CD4-positive, alpha-beta T cell treated with Interferon gamma for 1 hour (primary cell): ENCODE data around the gene KRT26.
"Not testable (repeated sequence)": the region's sequence is repeated elsewhere in the genome, so short reads cannot be mapped to it uniquely, and the experiment has no call there.

ENCODE experiments used
- DNase-seq: peaks from one replicate; pipeline ENCODE4 v3.0.0-alpha.2; 2020

Gene KRT26, protein sequence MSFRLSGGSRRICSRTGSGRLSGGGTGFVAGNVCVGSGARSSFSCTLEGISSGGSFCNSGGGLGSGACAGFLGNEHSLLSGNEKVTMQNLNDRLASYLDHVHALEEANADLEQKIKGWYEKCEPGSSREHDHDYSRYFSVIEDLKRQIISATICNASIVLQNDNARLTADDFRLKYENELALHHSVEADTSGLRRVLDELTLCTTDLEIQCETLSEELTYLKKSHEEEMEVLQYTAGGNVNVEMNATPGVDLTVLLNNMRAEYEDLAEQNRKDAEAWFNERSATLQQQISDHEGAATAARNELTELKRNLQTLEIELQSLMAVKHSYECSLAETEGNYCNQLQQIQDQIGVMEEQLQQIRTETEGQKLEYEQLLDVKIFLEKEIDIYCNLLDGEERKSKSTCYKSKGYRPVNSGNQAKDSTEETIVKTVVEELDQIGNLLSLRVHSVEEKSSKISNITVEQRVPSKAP

GRCh38 chr17:40772101-40772500 is at the start of gene KRT26:
TSS of gene KRT26 (minus strand) at chr17:40772201. CDS start at chr17:40772113, 88 bp downstream.
- DNase-seq: no peak

DNA sequence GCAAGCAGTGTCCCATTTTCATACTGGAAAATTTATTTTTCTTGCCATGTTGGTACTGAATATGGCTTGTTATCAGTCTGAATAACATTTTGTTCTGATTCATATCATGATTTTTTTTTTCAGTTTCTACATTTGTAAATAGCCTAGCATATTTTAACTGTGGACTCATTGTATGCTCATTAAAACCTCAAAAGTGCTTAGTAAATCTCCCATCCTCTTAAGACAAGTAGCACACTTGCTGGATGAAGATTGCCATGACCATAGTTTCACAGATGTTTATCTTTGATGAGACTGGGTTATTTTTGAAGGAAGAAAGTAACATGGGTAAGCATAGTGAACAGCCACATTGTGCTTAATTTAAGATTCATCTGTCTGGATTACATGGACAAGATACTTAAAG is 49.5 kb upstream of the KRT26 start:
- DNase-seq: no peak

DNA sequence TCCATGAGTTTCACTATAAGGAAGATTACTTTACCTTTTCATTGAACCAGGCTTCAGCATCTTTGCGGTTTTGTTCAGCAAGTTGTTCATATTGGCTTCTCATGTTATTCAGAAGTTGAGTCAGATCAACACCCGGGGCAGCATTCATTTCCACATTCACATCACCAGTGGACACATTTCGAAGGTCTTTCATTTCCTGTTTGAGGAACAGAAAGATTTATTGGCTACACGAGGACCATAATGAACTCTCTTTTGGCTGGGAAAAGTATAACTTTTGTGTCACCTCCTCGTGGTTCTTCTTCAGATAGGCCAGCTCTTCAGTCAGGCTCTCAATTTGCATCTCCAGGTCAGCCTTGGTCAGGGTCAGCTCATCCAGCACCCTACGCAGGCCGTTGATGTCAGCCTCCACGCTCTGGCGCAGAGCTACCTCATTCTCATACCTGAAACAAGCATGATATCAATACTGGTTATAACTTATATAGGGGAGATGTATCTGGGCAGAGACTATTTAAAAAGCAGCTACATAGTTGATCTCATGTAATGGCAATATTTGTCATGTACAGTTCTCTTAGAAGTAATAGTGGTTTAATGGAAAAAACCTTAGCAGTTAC is 48.3 kb upstream of the KRT26 start:
- DNase-seq: no peak

GRCh38 chr17:40819528-40820125 is 47.6 kb upstream of the KRT26 start:
- DNase-seq: no peak

- peak; percentile 86 for DNase-seq
Observed at GRCh38 chr17:40818733-40819527, 46.9 kb upstream of the KRT26 start.

- no peak for DNase-seq
Observed at GRCh38 chr17:40818343-40818732, 46.3 kb upstream of the KRT26 start.

GRCh38 chr17:40817103-40817682 is 45.2 kb upstream of the KRT26 start:
- DNase-seq: no peak

DNA sequence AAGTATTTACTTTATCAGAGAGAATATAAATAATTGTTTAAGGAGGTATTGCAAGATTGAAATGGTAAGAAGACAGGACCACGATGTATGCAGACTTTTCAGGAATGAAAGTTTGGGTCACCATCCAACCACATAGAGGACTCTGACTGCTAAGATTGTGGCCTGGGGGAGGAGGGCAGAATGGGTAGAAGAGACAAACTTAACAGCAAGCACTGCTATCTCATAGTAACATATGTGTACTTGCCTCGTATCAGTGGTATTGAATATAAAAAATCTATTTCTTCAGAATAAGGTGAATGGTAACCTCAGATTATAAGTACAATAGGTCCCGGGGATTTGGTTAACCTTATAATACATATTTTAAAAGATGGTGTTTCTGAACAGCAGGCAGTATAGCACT is 44.6 kb upstream of the KRT26 start:
- no peak for DNase-seq

- no peak for DNase-seq
Observed at GRCh38 chr17:40815381-40815780, 43.4 kb upstream of the KRT26 start.

- not testable (repeated sequence) for DNase-seq
Observed at GRCh38 chr17:40814657-40815056, 42.7 kb upstream of the KRT26 start.

- no peak for DNase-seq
Observed at GRCh38 chr17:40813804-40814203, 41.8 kb upstream of the KRT26 start.

DNA sequence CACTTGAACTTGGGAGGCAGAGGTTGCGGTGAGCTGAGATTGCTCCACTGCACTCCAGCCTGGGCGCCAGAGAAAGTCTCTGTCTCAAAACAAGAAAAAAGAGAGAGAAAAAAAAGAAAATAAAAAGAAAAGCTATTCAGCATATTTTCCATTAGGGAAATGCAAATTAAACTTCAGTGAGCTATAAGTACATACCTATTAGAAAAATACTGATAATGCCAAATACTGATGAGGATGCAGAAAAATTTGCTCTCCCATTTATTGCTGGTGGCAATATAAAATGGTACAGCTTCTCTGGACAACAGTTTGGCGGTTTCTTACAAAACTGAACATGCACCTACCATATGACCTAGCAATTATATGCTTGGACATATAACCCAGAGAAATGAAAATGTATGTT is 40.6 kb upstream of the KRT26 start:
- no peak for DNase-seq

GRCh38 chr17:40810494-40810893 is 38.5 kb upstream of the KRT26 start:
- no peak for DNase-seq

DNA sequence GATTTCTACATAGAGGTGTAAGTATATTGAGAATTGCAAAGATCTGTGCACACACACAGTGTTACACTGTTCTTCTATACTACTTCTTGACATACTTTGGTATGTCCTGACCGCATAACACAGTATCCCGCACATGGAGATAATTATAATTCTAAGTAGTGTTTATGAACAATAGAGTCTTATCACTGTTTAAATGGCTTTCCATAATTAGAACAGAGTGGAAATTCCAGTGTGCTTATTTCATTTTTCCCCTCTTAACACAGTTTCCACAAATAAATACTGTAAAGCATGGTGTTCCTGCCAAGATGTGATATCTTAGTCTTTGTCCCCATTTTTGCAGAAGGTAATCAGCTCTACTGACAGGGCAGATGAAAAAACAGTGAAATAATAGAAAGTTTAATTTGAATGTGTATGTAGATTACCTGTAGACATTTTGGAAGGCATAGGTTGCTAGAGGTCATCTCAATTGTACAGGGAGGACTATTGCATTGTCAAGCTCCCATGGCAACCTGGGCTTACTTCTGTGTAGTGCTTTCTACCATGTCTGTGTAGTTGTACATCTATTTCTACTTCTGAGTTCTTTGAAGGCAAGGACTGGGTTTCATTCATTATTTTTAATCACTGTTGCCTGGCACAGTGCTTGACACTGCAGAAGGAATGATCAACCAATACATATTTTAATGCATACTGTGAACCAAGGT is 37.9 kb upstream of the KRT26 start:
- no peak for DNase-seq

GRCh38 chr17:40806131-40806530 is 34.1 kb upstream of the KRT26 start:
- DNase-seq: no peak

DNA sequence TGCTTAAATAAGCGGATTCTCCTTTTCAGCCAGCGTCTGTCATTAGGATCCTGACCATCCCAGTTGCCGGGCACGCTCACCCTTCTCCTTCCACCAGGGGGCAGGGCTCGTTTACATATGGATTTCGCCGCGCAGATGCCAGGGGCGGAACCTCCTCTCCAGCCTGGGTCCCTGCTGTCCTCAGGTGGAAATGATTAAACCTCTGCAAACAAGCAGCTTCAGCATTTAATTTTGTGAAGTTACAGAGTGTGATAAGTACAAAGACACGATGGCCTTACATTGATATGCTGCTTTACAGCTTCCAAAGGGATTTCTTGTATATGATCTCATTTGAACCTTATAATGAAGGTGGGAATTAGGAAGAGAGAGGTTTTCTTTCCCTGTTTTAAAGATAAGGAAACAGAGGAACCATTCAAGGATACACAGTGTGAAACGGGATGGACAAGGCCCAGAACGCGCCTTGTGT is 31.6 kb upstream of the KRT26 start:
- DNase-seq: peak; percentile 62

DNA sequence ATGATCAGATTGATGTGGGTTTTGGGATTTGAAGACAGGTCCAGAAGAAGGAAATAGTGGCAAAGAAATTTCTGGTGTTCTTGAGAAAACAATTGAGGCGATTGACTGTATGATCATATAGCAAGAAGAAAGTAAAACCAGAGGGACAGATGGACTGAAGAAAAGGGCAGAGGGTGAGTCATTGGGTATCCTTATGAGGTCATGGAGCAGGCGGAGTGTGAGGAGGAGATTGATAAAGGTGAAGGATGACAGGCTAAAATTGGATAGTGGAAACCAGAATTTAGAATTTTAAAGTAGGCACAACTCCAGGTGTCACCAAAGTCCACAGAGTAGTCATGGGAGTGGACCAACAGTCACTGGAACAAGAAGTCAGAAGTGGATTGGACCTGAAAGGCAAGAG is 29.2 kb upstream of the KRT26 start:
- DNase-seq: no peak

- no peak for DNase-seq
Observed at GRCh38 chr17:40800381-40800780, 28.4 kb upstream of the KRT26 start.

DNA sequence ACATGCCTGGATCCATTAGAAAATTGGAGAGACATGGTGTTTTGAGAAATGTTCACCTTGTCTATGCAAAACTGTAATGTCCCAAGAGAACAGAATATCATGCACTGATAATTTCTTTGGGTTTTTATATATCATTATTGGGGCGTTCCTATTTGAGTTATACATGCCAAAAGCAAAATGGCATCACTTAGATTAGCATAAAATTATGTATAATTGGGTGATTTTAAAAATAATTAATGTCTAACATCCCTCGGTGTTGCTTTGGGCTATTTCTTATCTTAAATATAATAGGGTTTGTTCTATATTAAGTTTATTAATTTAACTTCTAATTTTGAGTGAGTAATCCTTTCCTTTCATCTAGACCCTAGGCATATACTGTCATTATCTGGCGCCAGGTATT is 27.9 kb upstream of the KRT26 start, which contains the start of gene KRT28:
Gene KRT28, minus strand, starts transcription at position 101 of the 400 bp plus-strand sequence. Its CDS starts 66 bp downstream, at position 35.
- no peak for DNase-seq

DNA sequence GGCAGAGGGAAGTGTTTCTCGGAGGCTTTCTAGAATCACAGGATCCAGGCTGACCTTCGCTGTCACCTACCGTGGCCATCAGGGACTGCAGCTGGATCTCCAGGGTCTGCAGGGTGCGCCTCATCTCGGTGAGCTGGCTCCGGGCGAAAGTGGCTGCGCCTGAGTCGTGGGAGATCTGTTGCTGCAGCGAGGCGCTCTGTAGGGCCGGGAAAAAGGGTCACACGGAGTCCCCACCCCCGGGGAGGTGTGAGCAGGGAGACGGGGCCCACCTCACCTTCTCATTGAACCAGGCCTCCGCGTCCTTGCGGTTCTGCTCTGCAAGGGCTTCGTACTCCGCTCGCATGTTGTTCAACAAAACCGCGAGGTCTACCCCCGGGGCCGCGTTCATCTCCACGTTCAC is 24.8 kb upstream of the KRT26 start:
- no peak for DNase-seq

DNA sequence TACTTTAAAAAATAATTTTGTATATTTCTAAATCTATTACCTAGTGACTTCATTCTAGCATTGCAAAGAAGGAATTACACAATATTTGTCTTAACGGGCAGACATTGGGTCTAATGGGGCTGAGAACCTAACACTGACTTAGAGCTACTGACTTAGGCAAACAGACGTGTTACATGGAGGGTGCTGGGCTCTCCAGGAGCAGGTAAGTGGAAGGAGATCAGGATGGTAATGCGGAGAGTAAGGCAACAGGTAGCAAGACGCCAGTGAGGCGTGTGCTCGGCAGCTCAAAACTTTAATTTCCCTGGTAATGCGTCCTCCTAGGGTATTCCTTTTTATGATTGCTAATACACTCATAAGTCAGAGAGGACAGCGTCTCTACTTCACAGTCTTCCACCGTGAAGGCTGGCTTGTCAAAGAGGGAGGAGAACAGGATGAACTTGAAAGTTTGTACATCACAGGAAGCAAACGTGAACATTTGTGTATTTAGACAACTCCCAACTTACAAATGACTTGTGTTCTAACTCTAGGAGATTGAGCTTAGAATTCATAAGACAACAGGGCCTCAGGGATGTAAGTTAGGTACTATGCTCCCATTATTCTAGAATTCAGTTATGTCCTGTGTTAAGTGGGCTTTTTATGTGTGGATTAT is 23.1 kb upstream of the KRT26 start:
- no peak for DNase-seq
